COLO829 (cell line): ENCODE data around the gene RPL18.
"Not testable (repeated sequence)": the region's sequence is repeated elsewhere in the genome, so short reads cannot be mapped to it uniquely, and the experiment has no call there.

Source experiments
- DNase-seq: peaks from one replicate; pipeline ENCODE4 v3.0.0; 2012; ENCODE audit warnings: low spot score

The RPL18 gene

GRCh38 chr19:48618916-48619691, at the start of gene RPL18, which contains the start of gene SPHK2:
TSS of gene RPL18 (minus strand) at chr19:48619178. CDS start at chr19:48619143, 35 bp downstream.
TSS of gene SPHK2 (plus strand) at chr19:48619506. CDS start at chr19:48620515, 1,009 bp downstream.
- DNase-seq: peak; percentile 100

GRCh38 chr19:48668761-48669160, 49.8 kb upstream of the RPL18 start:
- DNase-seq: no peak

DNA sequence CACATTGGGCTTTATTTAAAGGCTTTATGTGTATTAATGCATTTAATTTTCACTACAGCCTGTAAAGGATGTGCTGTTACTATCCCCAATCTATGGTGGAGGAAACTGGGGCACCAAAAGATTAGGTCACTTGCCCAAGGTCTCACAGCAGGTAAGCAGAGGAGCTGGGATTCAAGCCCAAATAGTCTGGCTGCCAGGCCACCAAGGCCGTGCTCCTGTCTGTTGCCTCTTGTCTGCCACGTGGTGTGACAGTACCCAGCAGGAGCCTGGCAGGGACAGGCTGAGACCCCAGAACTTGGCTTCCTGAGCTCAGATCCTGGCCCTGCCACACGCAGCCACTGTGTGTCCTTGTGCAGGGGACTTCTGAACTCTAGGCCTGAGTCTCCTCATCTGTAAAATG, 49.4 kb upstream of the RPL18 start:
- no peak for DNase-seq

- no peak for DNase-seq
Observed at GRCh38 chr19:48665786-48666185, 46.8 kb upstream of the RPL18 start.

- no peak for DNase-seq
Observed at GRCh38 chr19:48664476-48664875, 45.5 kb upstream of the RPL18 start.

DNA sequence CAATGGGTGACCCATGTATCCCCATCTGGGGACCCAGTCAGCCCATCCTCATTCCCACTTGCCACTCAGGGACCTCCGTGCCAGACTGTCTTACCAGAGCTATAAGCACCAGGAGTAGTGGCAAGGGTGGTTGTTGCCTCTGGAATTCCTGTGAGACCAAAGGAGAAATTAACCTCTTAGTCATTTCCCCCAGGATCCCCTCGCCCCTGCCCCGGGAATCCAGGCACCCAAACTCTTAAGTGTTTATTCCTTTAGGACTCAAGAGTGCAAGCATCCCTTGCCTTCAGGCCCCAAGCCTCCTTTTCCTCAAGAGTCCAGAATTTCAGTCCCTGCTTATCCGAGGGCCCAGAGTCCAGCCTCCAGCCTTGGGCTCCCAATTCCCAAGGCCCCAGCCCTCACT, 44.7 kb upstream of the RPL18 start:
- no peak for DNase-seq

GRCh38 chr19:48661711-48662090, 42.7 kb upstream of the RPL18 start:
- no peak for DNase-seq

GRCh38 chr19:48660852-48661710, 42.1 kb upstream of the RPL18 start:
- DNase-seq: peak; percentile 98

GRCh38 chr19:48659768-48660167, 40.8 kb upstream of the RPL18 start:
- no peak for DNase-seq

- no peak for DNase-seq
Observed at GRCh38 chr19:48658483-48658882, 39.5 kb upstream of the RPL18 start.

DNA sequence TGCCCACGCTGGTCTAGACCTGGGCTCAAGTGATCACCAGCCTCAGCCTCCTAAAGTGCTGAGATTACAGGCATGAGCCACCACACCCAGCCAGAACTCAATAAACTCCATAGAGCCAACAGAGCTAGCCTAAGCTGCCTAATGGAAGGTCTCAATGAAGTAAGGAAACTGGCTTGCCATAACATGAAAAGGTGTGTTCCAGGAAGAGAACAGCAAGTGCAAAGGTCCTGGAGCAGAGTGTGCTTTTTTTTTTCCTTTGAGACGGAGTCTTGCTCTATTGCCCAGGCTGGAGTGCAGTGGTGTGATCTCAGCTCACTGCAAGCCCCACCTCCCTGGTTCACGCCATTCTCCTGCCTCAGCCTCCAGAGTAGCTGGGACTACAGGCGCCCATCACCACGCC, 38.9 kb upstream of the RPL18 start:
- not testable (repeated sequence) for DNase-seq

GRCh38 chr19:48656840-48657474, 38.0 kb upstream of the RPL18 start:
- DNase-seq: no peak

GRCh38 chr19:48654299-48655059, 35.5 kb upstream of the RPL18 start:
- DNase-seq: no peak

- no peak for DNase-seq
Observed at GRCh38 chr19:48651683-48652048, 32.7 kb upstream of the RPL18 start.

DNA sequence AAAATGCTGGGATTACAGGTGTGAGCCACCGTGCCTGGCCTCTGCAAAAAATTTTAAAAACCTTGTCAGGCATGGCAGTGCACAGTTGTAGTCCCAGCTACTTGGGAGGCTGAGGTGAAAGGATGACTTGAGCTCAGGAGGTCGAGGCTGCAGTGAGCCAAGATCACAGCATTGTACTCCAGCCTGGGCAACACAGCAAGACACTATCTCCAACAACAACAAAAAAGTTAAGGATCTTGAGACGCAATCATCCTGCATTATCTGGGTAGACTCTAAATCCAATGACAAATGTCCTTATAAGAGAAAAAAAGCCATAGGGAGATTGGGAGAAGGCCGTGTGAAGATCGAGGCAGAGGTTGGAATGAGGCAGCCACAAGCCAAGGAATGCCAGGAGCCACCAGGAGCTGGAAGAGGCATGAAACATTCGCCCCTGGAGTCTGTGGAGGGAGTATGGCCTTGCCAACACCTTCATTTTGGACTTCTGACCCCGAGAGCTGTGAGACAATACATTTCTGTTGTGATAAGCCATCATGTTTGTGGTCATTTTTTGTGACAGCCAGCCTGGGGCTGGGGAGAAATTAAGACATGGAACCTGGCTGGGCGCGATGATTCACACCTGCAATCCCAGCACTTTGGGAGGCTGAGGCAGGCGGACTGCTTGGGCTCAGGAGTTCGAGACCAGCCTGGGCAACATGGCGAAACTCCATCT, 32.1 kb upstream of the RPL18 start:
- DNase-seq: no peak

DNA sequence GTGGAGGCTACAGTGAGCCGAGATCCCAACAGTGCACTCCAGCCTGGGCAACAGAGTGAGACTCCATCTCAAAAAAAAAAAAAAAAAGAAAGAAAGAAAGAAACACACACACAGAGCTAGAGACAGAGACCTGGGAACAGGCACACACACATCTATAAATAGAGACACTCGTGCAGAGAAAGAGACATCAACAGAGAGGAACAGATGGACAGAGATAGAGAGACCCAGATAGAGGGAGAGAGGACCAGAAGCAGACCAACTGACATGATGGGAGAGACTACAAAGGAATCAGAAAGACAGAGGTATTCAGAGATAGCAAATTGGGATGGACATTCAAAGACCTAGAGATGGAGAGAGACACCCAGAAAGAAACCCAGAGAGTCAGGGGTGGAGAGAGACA, 29.2 kb upstream of the RPL18 start:
- no peak for DNase-seq

DNA sequence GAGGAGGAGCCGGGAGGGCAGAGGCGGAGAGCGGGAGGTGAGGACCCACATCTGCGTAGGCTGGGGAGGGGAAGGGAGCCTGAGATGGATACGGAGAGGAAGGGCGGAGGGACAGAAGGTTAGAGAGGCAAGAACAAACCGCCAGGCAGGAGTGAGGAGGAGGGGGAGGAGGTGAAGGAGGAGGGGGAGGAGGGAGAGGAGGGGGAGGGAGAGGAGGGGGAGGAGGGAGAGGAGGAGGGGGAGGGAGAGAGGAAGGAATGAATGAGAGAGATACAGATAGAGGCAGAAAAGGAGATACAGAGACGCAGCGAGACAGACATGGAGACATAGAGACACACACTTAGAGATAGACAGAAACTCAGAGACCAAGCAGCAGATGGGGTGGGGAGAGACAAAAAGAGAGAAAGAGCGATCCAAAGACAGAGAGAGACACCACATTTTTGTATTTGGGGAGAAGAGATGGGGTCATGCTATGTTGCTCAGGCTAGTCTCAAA, 27.8 kb upstream of the RPL18 start:
- DNase-seq: no peak

DNA sequence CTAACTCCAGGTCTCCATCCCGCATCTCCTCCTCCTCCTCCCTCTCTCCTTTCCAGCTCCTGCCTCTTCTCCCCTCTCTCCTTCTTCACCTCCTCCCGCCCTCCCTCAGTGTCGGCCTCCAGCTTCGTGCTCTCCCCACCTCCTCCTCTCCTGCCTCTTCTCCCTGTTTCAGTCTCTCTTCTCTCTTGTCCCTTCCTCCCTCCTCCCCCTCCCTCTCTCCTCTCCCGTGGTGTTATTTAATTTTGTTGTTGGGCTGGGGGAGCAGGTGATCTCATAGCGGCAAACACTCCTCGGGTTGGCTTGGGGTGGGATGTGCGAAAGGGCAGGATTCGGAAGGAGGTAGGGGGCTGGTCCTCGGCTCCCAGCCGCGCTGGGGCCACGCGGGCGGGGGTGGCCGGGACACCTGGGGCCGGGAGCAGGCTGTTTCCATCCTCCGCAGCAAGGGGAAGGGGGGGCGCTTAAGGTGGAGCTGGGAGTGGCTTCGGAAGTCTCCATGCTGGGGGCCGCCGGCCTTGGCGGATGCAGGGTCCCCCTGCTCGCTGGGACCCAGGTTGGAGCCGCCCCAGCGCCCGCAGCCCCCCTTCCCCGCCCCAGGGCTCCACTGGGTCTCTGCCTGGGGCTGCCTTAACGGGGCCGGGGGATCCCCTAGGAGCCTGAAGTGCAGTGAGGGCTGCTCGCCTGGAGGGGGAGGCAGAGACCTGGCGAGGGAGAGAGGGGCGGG, 27.2 kb upstream of the RPL18 start, which contains the start of gene CA11:
CA11 (minus strand) TSS at position 187 of the 721 bp plus-strand sequence. CDS start 555 bp downstream, outside the sequence.
- peak; percentile 74 for DNase-seq

DNA sequence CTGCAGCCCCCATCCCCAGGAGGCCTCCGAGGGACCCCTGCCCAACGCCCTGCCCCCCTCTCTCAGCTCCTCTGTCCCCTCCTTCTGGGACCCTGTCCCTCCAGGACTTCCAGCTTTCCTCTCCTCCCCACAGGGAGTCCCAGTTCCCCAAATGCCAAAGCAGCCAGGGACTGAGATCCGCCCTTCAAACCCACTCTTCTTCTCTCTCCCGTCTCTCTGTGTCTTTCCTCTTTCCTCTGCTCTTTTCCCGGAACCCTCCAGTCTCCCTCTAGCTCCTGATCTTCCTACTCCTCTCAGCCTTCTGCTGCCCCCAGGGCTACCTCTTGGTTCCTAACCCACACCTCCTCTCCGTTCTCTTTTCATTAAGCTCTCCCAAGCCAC, 26.6 kb upstream of the RPL18 start:
- DNase-seq: no peak
